GM19240 (cell line): ENCODE data around the gene JAZF1.
A peak's percentile ranks its signal among the peaks of the same experiment; 100 is the strongest.
"Not testable (repeated sequence)": the region's sequence is repeated elsewhere in the genome, so short reads cannot be mapped to it uniquely, and the experiment has no call there.

ENCODE experiments used
- DNase-seq: peaks from one replicate; pipeline ENCODE4 v3.0.0; 2011; ENCODE audit warnings: low spot score; ENCODE audit not compliant: insufficient read length

The JAZF1 gene

GRCh38 chr7:27914409-27914808 lies 266.2 kb downstream of the JAZF1 start:
- DNase-seq: no peak

DNA sequence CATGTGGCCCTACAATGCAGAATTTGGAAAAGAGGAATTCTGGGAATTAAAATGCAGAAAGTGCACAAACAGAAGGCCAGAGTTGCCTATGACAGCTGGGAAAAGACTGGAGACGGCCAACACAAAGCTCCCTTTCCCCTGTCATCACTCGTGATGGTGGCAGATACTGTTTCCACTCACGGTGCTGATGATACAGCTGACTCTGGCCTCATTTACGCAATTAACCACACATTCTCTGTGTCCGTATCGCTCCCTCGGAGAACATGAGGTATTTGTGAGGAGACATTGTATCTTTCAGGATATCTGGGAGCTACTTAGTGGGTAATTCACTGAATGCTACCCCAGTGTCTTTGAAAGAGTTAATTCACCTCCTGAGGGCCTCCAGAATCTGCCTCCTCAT lies 267.8 kb downstream of the JAZF1 start:
- DNase-seq: no peak

DNA sequence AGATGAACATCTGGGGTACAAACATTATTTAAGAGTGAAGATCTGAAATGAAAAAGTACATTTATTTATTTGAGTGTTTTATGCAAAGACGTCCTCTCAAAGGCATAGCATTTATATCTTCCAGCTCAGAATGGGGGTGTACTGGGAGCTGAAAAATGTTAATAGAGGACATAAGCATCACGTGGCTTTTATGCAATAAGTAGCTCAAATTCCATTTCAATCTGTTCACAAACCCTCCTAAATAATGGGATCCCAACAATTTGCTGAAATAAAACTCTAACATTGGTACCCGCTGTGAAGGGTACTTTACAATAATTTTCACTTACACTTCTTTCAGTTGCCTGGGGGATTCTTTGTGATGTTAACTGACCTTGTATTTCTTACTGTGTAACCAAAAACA lies 268.7 kb downstream of the JAZF1 start:
- DNase-seq: no peak

- no peak for DNase-seq
These were observed 270.3 kb downstream of the JAZF1 start for GRCh38 chr7:27910326-27910725.

DNA sequence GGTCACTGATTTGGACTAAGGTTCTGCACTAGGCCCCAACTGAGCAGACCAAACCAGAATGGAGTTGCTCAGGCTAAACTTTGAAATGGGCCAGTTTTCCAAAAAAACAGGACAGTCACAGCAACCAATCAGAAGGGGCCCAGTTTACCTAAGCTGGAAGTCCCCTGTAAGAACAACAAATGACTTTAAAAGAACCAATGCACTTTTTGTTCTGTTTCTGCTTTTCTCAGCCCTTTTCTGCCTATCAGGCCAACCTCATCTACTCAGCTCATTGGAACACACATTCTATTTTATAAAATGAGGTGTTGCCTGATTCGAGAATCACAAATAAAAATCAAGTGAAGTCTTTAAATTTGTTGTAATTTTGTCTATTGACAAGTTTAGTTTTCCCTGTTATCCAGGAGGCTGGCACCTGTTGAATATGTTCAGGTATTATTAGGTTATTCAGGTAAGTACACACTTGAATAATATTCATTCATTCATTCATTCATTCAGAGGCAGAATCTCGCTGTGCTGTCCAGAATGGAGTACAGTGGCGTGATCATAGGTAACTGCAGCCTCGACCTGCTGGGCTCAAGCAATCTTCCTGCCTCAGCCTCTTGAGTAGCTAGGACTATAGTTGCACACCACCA lies 271.9 kb downstream of the JAZF1 start:
- DNase-seq: no peak

- no peak for DNase-seq
These were observed 274.1 kb downstream of the JAZF1 start for GRCh38 chr7:27906385-27907091.

DNA sequence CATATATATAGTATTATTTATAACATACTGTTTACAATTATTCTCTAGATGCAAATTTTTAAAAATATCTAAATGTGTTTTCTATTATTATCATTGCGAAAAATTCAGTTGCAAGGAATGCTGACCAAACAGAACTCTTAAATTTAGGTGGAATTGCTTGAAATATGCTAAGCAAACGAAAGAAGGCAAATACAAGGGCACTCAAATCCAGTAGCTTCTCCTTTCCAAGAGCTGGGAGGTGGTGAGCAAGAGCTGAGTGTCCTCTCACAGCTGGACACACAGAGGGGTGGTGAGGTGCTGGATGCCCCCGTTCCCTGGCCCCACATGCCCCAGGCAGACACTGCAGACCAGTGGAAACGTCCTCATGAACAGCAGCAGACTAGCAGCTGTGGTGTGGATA lies 274.6 kb downstream of the JAZF1 start:
- DNase-seq: no peak

GRCh38 chr7:27901028-27901760 lies 279.4 kb downstream of the JAZF1 start:
- DNase-seq: peak; percentile 36

GRCh38 chr7:27900006-27900405 lies 280.6 kb downstream of the JAZF1 start:
- DNase-seq: no peak

GRCh38 chr7:27899601-27900000 lies 281.0 kb downstream of the JAZF1 start:
- DNase-seq: no peak

DNA sequence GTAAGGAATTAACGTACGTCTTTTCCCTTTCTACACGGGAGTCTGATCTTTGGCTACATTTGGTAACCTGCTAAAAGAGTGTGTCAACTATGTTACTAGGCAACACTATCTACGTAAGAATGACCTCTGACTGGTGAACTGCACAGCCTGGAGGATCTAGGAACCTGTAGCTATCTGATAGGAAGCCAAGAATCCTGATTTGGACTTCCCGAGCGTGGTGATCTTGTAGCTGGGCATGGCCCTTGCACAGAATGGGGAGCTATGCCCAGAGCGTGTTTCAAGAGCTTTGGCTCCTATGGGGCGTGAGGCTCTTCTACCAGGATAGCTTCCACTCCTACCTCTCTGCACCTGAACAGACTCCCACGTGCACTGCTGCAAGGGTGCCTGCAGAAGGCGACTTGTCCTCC lies 283.2 kb downstream of the JAZF1 start:
- DNase-seq: no peak

DNA sequence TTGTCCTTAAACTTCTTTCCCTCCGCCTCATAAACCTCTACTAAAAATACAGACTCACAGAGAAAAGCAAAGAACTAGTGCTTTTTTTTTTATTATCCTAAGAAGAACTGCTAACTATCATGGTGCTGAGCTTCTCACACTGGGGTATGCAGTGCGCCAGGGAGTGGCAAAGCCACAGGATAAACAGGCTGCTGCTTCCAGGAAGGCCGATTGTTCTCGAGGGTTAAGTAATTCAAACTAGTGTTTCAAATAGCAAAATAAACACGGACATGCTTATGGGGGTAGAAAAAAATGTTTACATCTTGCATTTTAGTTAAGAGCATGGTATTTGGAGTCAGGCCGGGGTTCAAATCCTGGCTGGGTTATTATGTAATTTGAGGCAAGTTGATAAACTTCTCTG lies 283.6 kb downstream of the JAZF1 start:
- DNase-seq: no peak

GRCh38 chr7:27895551-27895950 lies 285.0 kb downstream of the JAZF1 start:
- DNase-seq: no peak

GRCh38 chr7:27890205-27890849 lies 290.3 kb downstream of the JAZF1 start:
- DNase-seq: peak; percentile 50

DNA sequence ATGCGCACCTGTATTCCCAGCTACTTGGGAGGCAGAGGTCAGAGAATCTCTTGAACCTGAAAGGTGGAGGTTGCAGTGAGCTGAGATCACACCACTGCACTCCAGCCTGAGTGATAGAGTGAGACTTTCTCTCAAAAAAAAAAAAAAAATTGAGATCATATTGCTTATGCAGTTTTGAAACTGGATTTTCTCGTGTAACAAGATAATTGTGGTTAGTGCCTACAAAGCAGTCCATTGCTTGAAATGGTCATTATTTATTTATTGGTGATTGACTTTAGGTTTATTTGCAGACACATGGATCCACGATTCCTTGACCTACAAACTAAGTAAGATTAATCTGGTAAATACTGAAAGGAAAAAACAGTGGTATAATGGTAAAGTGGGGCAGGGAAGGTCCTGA lies 290.8 kb downstream of the JAZF1 start:
- DNase-seq: no peak

DNA sequence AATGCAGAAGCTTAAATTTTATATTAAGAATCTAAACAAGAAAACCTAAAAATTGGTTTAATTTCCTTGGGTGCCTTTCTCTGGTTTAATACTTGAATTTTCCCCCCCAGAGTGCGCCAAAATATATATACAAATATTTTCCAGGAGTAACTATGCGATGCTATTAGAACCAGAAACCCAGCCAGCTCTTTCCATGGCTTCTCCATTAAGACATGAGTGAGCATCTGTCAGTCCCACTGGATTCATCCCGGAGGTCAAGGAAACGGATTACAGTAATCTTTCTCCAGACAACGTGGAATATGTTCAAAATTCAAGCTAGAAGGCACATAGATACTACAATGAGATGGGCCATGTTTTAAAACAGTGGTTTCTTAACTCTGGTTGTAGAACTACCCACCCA lies 291.9 kb downstream of the JAZF1 start:
- no peak for DNase-seq

- not testable (repeated sequence) for DNase-seq
These were observed 293.9 kb downstream of the JAZF1 start for GRCh38 chr7:27886710-27887109.

DNA sequence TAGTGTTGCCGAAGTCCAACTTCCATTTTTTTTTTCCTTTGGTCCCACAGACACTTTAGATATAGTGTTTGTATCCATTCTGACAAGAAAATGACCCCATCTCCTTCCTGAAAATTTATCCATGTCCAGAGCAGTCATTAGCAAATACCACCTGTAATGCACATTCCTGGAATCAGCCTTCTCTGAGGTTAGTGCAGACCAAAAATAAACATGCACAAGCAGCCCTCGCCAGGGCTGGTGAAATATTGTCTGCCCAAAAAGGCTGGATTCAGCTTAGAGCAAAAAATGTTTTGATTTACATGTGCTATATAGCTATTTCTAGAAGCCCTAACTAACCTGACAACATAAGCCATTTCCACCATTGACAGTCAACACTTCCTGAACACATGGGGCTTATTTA lies 294.9 kb downstream of the JAZF1 start:
- no peak for DNase-seq

DNA sequence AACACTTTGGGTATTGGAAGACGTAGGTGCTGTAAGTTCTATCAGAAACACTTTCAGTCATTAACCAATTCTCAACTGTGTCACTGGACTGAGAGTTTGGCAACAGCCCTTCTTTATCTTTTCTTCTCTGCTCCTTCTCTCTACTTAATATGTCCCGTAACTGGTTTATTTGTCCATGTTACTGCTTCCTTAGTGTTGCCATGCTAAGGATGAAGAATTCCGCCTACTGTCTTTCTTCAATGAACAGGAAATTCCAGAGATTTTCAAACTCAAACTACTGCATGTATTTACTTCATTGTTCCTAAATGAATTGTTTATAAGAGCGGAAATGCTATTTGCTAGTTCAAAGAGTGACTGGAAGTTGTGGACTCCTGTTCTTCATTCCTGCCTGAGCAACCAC lies 296.9 kb downstream of the JAZF1 start:
- no peak for DNase-seq

- no peak for DNase-seq
These were observed 303.8 kb downstream of the JAZF1 start for GRCh38 chr7:27876756-27877155.

GRCh38 chr7:27875832-27876231 lies 304.8 kb downstream of the JAZF1 start:
- no peak for DNase-seq

DNA sequence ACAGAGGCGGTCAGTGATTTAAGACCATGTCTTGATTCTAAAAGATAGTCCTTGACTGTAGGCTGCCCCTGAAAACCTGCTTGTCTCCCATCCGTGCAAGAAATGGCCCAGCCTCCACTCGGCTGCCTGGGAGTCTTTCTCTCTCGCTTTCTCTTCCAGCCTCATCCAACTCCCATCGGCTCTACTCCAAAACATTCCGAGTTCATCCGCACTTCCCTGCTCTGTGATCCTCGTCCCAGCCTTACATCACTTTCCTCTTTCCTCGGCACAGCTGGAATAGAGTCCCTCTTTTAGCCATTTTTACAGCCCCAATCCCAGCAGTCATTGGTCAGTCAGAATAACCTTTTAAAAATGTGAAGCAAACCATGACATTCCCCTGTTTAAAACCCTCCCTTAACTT lies 305.5 kb downstream of the JAZF1 start:
- DNase-seq: no peak
